HPDE6-E6E7 (cell line): ENCODE results near the gene CYSRT1.
"Not testable (repeated sequence)": the region's sequence is repeated elsewhere in the genome, so short reads cannot be mapped to it uniquely, and the experiment has no call there.

Experiments
- DNase-seq: peaks from one replicate; pipeline ENCODE4 v3.0.0; 2011; ENCODE audit warnings: missing footprints; ENCODE audit errors: extremely low spot score

The CYSRT1 gene

DNA sequence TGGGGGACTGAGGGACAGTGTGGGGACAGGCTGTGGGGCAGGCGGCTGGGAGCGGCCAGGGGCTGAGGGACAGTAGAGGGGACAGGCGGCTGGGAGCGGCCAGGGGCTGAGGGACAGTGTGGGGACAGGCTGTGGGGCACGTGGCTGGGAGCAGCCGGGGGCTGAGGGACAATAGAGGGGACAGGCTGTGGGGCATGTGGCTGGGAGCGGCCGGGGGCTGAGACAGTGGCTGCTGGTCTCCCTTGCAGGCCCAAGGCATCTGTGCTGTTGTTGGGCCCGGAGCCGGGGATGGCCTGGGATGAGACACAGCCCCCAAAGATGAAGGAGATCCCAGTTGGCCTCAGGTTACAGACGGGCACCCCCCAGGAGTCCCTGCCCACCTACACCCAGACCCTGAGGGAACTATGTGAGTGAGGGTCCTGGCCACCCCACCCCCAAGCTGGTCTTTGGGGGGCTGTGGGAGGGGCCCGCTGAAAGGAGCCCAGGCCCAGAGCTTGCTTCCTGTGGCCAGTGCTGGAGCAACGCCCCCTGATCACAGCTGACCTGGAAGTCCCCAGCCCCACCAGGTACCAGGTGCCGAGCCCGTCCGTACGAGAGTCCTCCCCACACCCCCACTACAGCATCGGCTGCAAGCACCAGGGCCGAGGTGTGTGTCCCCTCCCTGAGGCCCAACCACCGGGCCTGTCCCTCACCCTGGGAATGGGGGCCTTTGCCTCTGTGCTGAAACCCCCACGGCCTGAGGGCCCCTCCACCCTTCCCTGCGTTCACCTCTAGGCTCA is 26.7 kb downstream of the CYSRT1 start:
- no peak for DNase-seq

DNA sequence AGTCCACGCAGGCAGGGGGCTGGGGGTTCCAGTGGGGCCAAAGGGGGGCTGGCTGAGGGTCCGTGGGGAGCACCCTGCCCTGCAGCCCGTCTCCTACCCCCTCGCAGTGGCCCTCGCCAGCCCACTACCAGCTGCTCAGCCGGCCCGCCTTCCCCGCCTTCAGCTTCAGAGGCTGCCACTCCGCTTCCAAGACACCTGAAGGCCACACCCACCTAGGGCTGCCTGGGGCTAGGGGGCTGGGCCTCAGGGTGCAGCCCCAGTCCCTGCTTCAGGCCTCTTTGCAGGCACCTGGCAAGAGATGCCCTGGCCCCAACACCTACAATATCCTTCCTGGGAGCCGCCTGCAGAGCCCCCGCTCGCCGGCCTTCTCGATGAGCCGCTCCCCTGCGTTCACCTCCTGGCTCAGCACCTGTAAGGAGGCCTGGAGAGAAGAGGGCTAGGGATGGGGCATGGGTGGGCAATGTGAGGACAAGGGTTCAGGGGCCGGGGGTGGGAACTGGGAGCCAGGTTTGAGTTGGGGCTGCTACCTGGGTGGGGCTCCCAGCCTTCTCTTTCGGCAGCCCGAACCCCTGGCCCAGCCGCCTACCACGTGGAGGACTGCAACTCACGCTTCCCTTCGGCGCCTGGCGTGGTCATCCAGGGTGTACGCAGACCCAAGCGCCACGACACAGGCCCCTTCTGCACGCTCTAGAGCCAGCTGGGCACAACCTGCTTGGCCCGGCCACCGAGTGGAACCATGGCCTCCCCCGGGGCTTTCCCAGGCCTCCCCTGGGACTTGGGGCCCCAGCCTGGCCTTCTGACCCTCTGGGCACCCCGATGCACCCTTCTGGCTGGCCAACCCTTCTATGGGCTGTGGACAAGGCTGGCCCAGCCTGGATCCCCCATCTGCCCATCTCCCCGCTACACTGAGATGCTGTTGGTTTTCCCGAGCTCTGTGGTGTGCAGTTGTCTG is 27.9 kb downstream of the CYSRT1 start:
- no peak for DNase-seq

DNA sequence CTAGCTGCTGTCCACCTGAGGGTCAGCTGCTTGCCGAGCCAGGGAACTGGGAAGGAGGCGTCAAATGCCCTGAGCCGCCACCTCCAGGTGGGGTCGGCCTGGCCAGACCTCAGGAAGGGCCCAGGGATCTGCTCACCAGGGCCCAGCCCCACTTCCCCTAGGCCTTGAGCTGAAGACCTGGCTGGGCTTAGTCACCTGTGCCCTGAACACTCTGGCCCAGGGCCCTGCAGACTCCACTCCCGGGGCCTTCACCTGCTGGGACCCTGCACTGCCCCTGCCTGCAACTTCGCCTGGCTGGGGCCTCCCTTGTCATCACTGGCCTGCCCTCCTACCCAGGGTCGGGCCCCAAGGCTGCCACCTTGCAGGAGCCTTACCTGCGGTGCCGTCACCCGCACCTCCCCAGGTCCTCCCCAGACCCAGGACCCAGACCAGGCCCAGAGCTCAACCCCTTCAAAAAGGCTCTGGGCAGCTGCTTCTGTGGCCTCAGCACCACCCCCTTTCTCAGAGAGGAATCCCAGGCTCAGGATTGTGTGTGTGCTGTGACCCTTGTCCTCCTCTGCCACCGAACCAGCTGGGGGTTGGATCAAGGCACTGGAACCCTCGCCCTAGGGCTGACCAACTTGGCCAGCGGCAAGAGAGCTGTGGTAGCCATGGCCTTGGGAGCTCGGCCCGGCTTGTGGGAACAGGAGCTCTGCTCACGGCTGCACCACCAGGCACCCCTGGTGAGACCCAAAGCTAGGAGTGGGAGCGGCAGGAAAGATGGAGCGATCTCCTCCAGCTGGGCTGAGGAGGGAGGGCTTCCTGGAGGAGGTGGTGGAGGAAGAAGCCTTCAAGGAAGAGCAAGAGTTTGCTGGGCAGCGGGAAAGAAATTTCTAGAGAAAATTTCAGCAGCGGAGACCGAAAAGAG is 29.0 kb downstream of the CYSRT1 start:
- DNase-seq, result no peak

DNA sequence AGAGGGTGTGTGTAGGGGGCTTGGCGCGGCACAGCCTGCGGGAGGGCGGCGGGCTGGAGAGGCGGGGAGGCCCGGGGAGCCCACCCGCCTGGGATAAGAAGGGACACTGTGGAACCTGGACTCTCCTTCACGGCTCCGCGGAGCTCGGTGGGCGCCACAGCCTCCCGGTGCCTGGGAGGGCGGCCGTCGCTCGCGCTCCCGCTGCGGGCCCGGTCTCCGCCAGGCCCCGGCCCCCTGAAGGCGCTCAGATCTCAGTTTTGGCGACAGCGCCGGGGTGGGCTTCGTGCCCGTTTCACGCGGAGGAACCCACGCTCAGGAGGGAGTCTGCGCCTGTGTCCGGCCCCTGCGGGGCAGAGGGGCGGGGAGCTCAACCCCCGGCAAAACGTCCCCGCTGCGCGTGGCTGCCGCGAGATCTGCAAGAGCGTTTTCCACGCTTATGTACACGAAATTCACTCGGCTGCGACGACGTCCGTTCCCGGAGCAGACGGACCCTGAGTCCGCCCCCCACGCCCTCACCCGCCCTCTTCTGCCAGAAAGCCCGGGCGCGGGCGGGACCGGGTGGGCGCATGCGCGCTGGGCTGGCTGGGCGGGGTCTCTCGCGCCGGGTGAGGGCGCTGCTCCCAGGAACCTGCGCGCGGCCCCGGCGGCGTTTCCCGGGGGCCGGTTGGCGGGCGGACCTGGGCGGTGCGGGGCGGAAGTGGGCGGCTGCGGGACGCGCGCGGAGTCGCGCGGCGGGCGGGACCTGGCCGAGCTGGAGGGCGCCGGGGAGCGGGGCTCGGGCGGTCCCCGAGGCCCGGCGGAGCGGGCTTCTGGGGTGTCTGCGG is 29.9 kb downstream of the CYSRT1 start, which contains the start of gene NELFB:
Gene NELFB, plus strand, starts transcription at position 704 of the 824 bp plus-strand sequence.
- peak; percentile 95 for DNase-seq

DNA sequence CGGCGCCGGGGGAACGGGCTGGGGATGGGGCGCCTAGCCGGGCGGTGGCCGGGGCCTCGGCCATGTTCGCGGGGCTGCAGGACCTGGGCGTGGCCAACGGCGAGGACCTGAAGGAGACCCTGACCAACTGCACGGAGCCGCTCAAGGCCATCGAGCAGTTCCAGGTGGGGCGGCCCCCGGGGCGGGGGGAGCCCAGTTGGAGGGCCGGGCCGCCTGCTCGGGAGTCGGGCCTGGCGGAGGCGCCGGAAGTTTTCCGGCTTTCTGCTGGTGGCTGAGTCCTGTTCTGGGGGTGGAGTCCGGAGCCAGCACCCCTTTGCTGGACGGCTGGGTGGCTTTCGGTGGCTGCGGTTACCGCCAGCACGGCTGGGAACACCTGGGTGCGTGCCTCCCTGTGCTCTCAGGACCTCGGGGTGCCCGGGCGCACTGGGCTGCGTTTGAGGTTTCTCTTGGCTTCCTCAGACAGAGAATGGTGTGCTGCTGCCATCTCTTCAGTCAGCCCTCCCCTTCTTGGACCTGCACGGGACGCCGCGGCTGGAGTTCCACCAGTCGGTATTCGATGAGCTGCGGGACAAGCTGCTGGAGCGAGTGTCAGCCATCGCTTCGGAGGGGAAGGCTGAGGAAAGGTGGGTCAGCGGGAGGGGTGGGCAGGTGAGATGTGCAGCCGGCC is 30.6 kb downstream of the CYSRT1 start:
- DNase-seq, result no peak

DNA sequence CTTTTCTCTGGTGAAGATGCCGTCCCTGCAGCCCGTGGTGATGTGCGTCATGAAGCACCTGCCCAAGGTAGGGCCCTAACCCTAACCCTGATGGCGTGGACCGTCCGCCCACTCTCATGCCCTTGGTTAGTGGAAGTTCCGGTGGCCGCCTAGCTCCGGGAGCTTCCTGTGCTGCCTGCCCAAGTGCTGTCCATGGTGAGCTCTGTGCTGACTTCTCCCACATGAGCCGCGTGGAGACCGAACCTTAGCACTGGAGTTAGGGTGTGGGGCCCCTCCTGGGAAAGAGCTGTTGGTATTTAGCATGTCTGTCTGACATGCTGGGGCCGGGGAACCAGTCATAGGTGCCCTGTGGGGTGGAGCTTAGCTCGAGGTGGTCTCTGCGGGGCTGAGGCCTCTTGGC is 31.4 kb downstream of the CYSRT1 start:
- no peak for DNase-seq

DNA sequence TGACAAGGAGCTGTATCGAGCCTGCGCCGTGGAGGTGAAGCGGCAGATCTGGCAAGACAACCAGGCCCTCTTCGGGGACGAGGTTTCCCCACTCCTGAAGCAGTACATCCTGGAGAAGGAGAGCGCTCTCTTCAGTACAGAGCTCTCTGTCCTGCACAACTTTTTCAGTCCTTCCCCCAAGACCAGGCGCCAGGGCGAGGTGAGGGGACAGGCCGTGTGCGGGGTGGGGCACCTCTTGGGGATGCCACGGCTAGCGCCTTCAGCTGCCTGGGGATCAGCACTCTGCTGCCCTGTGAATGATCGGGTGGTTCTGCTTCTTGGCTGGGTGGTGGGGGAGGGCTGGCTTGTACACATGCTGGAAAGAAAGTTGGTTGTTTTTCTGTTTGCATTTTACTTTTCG is 31.9 kb downstream of the CYSRT1 start:
- DNase-seq, result no peak

DNA sequence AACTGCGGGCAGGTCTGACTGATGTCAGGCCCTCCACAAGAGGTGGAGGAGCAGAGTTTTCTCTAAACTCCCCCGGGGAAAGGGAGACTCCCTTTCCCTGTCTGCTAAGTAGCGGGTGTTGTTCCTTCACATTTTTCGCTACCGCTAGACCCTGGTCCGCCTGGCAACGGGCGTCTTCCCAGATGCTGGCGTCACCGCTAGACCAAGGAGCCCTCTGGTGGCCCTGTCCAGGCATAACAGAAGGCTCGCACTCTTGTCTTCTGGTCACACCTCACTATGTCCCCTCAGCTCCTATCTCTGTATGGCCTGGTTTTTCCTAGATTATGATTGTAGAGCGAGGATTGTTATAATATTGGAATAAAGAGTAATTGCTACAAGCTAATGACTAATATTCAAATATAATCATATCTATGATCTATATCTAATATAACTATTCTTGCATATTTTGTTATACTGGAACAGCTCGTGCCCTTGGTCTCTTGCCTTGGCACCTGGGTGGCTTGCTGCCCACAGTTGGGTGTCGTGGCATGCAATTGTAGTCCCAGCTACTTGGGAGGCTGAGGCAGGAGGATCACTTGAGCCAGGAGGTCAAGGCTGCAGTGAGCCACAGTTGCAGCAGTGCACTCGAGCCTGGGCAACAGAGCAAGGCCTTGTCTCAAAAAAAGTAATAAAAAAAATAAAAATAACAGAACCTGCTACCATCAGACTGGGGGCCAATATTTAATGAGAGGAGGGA is 37.4 kb downstream of the CYSRT1 start:
- DNase-seq, result not testable (repeated sequence)

DNA sequence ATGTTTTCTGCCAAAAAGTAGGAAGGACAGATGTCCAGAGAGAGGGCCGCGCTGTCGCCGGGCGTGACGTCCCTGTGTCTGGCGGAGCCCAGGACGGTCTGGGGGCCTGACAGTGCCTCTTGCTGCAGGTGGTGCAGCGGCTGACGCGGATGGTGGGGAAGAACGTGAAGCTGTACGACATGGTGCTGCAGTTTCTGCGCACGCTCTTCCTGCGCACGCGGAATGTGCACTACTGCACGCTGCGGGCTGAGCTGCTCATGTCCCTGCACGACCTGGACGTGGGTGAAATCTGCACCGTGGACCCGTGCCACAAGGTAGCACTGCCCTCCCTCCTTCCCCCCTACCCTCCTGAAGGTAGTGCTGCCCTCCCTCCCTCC is 37.9 kb downstream of the CYSRT1 start:
- no peak for DNase-seq

DNA sequence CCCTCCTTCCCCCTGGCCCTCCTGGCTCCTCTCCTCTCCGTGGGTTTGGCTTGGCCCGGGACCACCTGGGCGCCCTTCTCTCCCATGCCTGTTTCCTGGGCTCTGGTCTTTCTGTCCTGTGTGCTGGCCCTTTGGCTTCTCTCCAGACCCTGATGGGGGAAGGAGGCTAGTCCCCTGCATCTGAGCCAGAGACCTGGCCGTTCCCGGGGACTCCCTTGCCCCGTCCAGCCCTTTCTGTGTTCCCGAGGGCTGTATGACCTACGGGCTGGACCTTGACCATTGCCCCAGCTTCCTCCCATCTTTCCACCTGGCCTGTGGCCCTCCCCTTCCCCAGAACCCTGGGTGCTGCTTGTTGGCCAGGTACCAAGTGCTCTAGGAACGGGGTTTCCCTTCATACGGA is 38.5 kb downstream of the CYSRT1 start:
- DNase-seq, result no peak

DNA sequence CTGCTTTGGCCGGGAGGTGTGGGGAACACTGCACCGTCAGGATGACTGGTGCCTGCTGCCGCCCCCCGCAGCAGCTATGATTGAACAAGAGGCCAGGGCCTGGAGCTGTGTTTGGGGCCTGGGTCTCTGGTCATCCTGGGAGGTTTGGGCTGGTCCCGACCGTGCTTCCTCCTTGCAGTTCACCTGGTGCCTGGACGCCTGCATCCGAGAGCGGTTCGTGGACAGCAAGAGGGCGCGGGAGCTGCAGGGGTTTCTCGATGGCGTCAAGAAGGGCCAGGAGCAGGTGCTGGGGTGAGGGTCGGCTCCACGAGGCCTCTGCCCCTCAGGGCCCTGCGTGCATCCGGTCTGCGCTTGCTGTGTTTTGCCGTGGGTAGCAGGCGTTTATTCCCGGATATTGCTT is 39.1 kb downstream of the CYSRT1 start:
- DNase-seq, result no peak

DNA sequence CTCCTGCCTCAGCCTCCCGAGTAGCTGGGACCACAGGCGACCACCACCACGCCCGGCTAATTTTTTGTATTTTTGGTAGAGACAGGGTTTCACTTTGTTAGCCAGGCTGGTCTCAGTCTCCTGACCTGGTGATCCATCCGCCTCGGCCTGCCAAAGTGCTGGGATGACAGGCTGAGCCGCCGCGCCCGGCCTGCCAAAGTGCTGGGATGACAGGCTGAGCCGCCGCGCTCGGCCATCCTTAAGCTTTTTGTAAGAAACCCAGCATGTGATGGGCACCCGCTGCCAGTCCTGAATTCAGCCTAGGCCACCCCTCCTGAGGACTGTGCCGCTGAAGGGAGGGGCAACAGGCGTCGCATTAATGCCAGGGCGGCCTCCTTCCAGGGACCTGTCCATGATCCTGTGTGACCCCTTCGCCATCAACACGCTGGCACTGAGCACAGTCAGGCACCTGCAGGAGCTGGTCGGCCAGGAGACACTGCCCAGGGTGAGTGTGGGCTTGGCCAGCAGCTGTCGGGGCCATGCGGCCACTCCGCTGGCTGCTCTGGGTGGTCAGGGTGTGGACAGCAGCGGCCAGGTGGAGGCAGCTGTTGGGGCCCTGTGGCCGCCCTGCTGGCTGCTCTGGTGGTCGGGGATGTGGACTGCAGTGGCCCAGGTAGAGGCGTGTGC is 40.7 kb downstream of the CYSRT1 start:
- DNase-seq, result no peak

DNA sequence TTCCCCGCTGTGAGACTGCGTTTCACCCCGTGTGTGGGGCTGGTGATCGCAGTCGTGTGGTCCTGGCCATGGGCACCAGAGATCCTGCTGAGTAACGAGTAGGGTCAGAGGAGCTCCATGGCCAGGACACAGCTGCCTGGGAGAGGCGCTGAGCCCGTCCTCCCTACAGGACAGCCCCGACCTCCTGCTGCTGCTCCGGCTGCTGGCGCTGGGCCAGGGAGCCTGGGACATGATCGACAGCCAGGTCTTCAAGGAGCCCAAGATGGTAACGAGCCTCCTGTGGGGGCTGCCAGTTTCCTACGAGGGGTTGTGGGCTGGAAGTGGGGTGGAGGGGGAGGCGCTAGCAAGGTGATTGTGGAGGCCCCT is 41.2 kb downstream of the CYSRT1 start:
- no peak for DNase-seq

DNA sequence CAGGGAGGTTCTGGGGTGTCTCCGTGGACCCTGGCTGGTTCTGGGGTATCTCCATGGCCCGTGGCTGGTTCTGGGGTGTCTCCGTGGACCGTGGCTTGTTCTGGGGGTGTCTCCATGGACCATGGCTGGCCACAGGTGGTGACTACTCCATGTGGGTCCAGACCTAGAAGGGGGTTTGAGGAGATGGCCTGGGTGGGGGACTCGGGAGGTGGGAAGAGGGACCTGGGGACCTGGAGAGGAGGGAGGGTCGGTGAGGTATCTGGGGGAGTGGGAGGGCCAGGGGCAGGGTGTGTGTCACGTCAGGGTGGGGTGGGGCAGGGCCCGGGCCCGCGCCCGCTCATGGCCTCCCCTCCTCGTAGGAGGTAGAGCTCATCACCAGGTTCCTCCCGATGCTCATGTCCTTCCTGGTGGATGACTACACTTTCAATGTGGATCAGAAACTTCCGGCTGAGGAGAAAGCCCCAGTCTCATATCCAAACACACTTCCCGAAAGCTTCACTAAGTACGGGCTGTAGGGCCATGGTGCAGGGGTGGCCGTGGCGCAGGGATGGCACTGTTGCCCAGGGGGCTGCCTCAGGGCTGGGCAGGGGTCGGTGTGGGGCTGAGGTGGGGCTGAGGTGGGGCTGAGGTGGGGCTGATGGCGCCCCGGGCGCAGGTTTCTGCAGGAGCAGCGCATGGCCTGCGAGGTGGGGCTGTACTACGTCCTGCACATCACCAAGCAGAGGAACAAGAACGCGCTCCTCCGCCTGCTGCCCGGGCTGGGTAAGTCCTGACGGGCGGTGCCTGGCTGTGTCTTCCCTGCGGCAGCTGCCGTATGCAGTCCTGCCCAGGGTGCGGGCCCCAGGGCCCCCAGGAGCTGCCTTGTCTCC is 41.8 kb downstream of the CYSRT1 start:
- no peak for DNase-seq

DNA sequence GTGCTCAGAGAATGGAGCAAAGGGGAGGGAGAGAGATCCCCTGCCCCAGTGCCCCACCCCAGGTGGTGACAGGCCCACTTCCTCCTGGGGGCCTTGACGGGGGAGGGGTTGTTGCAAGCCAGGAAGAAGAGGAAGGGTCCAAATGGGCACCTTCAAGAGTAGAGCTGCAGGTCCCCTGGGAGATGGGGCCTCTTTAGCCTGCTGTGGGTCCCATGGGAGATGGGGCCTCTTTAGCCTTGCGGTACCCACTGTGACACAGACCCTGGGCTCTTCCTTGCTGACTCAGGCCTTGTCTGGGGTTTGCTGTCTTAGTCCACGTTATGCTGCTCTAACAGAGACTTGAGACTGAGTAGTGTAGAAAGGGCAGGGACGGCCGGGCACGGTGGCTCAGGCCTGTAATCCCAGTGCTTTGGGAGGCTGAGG is 43.0 kb downstream of the CYSRT1 start:
- no peak for DNase-seq

DNA sequence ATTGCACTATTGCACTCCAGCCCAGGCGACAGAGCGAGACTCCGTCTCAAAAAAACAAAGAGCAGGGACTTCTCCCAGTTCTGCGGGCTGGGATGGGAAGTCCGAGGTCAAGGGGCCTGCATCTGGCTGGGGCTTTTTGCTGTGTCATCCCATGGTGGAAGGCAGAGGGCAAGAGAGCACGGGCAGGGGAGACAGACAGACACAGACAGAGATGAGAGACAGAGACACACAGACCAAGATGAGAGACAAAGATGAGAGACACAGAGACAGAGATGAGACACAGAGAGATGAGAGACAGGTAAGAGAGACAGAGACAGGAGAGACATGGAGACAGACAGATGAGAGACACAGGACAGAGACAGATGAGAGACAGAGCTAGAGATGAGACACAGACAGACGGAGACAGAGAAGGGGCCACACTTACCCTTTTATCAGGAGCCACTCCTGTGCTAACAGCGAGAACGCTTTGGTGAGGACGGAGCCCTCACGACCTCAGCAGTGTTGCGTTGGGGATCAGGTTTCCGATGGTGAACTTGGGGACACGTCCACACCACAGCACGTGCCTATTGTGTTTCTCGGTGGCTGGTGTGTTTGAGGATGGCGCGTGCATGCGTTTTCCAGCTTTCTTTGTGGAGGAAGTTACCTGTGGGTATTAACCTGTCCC is 43.7 kb downstream of the CYSRT1 start:
- no peak for DNase-seq

DNA sequence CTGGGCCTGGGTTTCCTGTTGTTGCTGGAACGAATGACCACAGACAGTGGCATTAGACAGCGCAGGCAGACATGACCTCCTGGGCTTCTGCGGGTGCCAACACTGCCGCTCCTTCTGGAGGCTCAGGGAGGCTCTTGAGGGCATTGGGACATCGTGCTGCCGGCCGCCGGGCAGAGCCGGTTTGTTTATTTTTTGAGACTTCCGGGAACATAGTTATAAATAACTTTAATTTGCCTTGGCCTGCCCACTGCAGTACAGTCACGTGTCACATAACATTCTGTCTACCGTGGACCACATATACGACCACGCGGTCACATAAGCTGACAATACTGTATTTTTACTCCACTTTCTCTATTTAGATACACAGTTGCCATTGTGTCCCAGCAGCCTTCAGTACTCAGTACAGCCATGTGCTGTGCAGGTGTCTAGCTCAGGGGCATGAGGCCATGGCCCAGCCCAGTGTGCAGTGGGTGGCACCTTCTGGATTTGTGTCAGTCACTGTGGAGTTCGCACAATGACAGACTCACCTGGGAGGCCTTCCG is 44.3 kb downstream of the CYSRT1 start:
- DNase-seq, result no peak
